DMS153 treated with DMSO at 0.1 percent for 48 hours (cell line): ENCODE results near the gene HYAL2.

ENCODE experiments used
- DNase-seq: peaks from one replicate; lab custom pipeline; 2025; ENCODE audit not compliant: unreplicated experiment; lab: John Stamatoyannopoulos, UW

The HYAL2 gene

GRCh38 chr3:50322386-50323091 lies at the start of gene HYAL2:
Gene HYAL2 (minus strand): TSS chr3:50322745. CDS start chr3:50320489, 2,256 bp downstream.
- peak; percentile 14 for DNase-seq

GRCh38 chr3:50371133-50371685 lies 48.7 kb upstream of the HYAL2 start:
- no peak for DNase-seq

- peak; percentile 17 for DNase-seq
Observed at GRCh38 chr3:50370594-50370993, 48.0 kb upstream of the HYAL2 start.

GRCh38 chr3:50369012-50369670 lies 46.6 kb upstream of the HYAL2 start:
- DNase-seq, result no peak

- no peak for DNase-seq
Observed at GRCh38 chr3:50365842-50366220, 43.3 kb upstream of the HYAL2 start.

- peak; percentile 28 for DNase-seq
Observed at GRCh38 chr3:50365080-50365841, 42.7 kb upstream of the HYAL2 start.

GRCh38 chr3:50364573-50365079 lies 42.1 kb upstream of the HYAL2 start:
- DNase-seq, result no peak

- no peak for DNase-seq
Observed at GRCh38 chr3:50359760-50360110, 37.2 kb upstream of the HYAL2 start.

GRCh38 chr3:50358911-50359759 lies 36.6 kb upstream of the HYAL2 start, which contains the start of gene TMEM115:
Gene TMEM115 (minus strand): TSS chr3:50359521. CDS start chr3:50359063, 458 bp downstream.
- DNase-seq, result peak; percentile 59

- DNase-seq, result no peak
Observed at GRCh38 chr3:50358355-50358910, 35.9 kb upstream of the HYAL2 start.

- DNase-seq, result no peak
Observed at GRCh38 chr3:50357481-50357880, 34.9 kb upstream of the HYAL2 start.

- no peak for DNase-seq
Observed at GRCh38 chr3:50356553-50356952, 34.0 kb upstream of the HYAL2 start.

- DNase-seq, result no peak
Observed at GRCh38 chr3:50355829-50356552, 33.4 kb upstream of the HYAL2 start.

GRCh38 chr3:50354850-50355249 lies 32.3 kb upstream of the HYAL2 start:
- no peak for DNase-seq

- no peak for DNase-seq
Observed at GRCh38 chr3:50354186-50354764, 31.7 kb upstream of the HYAL2 start.

GRCh38 chr3:50353245-50354004 lies 30.9 kb upstream of the HYAL2 start:
- DNase-seq, result no peak

GRCh38 chr3:50352781-50353180 lies 30.2 kb upstream of the HYAL2 start:
- no peak for DNase-seq

GRCh38 chr3:50351323-50351697 lies 28.8 kb upstream of the HYAL2 start:
- DNase-seq, result no peak
